Fibroblast of villous mesenchyme (primary cell): ENCODE measurements around the gene NTHL1. TPM values are rescaled to one million over a fixed set of nuclear protein-coding genes. Genes with fewer than 3 reads are reported as not detected.

Experiments used
- DNase-seq: peaks from one replicate; pipeline ENCODE4 v3.0.0-alpha.2; 2010; ENCODE audit warnings: low read depth
- H3K4me3 ChIP-seq: 2 replicates; pipeline ENCODE4 v1.5.1; 2011; ENCODE audit warnings: low read depth, mild to moderate bottlenecking, low read length
- CTCF ChIP-seq: IDR thresholded peaks from 2 replicates; pipeline ENCODE4 v1.5.1; 2012; ENCODE audit warnings: low read depth, mild to moderate bottlenecking, low read length; ENCODE audit not compliant: insufficient read depth
- total RNA-seq: library from RNA; depleted of rRNA; stranded (reverse); fragments of >200 nt; gene quantifications from 2 replicates; pipeline ENCODE4 v1.2.3, GENCODE V29; 2012

NTHL1 gene
- total RNA-seq, 1 donor, result 25.5 TPM

- no peak overlapping the region for H3K4me3 ChIP-seq
- DNase-seq, result no peak
- TF ChIP-seq CTCF, result no peak
Measured at GRCh38 chr16:2074071-2074470, 26.4 kb upstream of the NTHL1 start.

GRCh38 chr16:2072926-2073325 lies 25.3 kb upstream of the NTHL1 start:
- no peak overlapping the region for H3K4me3 ChIP-seq
- DNase-seq, result no peak
- no peak for TF ChIP-seq CTCF

DNA sequence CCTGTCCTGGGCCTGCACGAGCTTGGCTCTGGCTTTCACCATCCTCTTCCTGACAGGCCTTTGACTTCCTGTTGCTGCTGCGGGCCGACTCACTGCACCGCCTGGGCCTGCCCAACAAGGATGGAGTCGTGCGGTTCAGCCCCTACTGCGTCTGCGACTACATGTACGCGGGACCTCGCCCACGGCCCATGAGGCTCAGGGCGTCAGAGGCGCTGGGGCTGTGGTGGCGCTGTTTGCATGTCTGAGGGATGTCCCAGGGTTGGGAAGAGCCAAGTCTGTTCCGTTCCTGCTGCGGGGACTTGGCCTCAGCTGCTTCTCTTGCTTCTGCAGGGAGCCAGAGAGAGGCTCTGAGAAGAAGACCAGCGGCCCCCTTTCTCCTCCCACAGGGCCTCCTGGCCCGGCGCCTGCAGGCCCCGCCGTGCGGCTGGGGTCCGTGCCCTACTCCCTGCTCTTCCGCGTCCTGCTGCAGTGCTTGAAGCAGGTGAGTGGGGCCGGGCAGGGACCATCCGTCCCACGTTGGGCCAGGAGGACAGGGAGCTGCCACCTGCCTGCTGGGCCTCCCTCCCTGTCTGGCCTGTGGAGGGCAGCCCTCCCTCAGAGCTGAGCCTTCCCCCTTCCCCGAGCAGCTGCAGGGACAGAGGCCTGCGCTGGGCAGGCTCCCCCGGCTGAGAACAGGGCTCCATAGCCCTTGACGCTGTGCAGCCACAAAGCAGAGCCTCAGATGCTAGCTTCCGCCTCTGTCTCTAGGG lies 24.0 kb upstream of the NTHL1 start:
- TF ChIP-seq CTCF, result no peak
- DNase-seq, result no peak
- H3K4me3 ChIP-seq, result no peak overlapping the region

DNA sequence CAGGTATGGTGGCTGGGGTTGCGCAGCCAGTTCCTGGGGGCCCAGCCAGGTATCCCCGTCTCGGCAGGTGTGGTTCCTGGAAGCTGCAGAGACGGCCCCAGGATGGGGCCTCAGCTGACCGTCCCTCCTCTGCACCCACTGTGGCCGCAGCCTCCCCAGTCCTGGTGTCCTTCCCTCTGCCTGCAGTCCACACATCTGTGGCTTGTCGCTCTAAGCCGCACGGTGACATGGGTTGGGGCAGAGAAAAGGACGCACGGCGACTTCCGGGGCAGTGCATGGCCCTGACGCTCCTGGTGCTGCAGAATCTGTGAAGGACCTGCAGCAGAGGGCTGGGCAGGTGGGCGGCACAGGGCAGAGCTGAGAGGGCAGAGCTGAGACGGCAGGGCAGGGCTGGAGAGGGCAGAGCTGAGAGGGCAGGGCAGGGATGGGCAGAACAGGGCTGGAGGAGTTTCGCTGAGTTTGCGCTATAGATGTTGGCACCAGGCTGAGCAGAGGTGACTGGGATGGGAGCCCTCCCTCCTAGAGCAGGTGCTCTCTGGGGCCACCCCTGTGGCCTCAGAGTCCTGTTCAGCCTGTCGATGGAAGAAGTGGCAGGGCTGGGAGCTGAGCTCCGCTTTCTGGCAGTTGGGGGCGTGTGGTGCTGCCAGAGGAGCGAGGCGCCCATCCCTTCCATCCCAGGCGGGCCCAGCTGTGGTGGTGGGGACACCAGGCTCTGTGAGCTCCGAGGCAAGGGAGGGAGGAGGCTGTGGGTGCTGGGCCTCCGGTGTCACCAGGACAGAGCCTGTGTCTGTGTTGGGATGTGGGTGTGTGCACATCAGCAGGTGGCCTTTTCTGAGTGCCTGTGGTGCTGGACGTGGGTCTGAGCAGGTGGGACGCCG lies 23.2 kb upstream of the NTHL1 start:
- no peak for TF ChIP-seq CTCF
- H3K4me3 ChIP-seq, result no peak overlapping the region
- DNase-seq, result no peak

- no peak overlapping the region for H3K4me3 ChIP-seq
- no peak for TF ChIP-seq CTCF
- no peak for DNase-seq
Measured at GRCh38 chr16:2066139-2066538, 18.5 kb upstream of the NTHL1 start.

DNA sequence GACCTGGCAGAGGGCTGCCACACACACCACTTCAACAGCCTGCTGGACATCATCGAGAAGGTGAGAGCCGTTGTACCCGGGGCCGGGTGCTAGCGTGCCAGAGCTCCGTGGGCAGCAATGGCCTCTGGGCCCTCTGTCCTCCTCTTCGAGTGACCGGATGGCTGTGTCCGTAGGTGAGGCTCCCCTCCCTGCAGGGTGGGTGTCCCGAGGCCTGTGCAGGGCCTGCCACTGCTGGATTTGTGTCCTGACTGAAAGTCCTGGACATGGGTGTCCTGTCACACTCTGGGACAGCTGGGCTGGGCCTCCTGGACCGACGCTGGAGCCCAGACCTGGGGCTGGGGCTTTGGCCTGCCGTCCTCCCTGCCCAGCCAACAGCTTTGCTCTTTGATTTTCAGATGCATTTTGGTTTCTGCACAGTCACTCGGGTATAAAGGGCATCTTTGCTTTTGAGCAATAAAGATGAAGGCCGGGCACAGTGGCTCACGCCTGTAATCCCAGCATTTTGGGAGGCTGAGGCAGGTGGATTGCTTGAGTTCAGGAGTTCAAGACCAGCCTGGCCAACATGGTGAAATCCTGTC lies 16.8 kb upstream of the NTHL1 start:
- TF ChIP-seq CTCF, result no peak
- no peak overlapping the region for H3K4me3 ChIP-seq
- DNase-seq, result no peak
